A549 (cell line): ENCODE measurements around the gene ANKRD12. TPM values are rescaled to one million over a fixed set of nuclear protein-coding genes. Genes with fewer than 3 reads are reported as not detected.
A peak's percentile ranks its signal among the peaks of the same experiment; 100 is the strongest.

Experiments
- ATAC-seq, 2 experiments: fragments of 200-7000 bp in 1 of 2; fragments of >200 bp in 1 of 2; cut with Nextera tagmentation in 1 of 2; cut with Tn5 transposase in 1 of 2; 3 replicates each; pipeline versions ENCODE4 v1.8.0 to v1.9.1; 2018 to 2020; ENCODE audit warnings: mild to moderate bottlenecking in 1 of 2, moderate library complexity in 1 of 2
- CTCF ChIA-PET: fragments of 300-600 bp; sonication (Branson Sonifier 250); formaldehyde crosslinking; extraction: SDS; loops from one replicate; lab custom pipeline; 2021; ENCODE audit warnings: antibody characterized with exemption, inconsistent platforms; lab: Yijun Ruan, JAX
- POLR2A ChIA-PET: fragments of 350-600 bp; formaldehyde crosslinking; extraction: SDS; loops from one replicate; lab custom pipeline; 2021; ENCODE audit warnings: antibody characterized with exemption, inconsistent platforms; lab: Yijun Ruan, JAX
- DNase-seq, 2 experiments: peaks; one replicate each; pipeline versions ENCODE4 v3.0.0 to v3.0.0-alpha.2; 2011 to 2016; ENCODE audit warnings: low read depth in 1 of 2, low spot score in 1 of 2
- FAIRE-seq: peaks from 2 replicates; lab custom pipeline; 2011; peaks lifted over from hg19 to GRCh38; lab: Jason Lieb, UNC
- H3K27ac ChIP-seq, 2 experiments: fragments of >200 bp; sonication (Bioruptor Twin); formaldehyde crosslinking; 3 replicates each; pipeline ENCODE4 v1.5.1; 2016 to 2017
- H3K4me1 ChIP-seq: fragments of >200 bp; sonication (Bioruptor Twin); formaldehyde crosslinking; 3 replicates; pipeline ENCODE4 v1.6.1; 2016
- H3K4me2 ChIP-seq: fragments of >200 bp; sonication (Bioruptor Twin); formaldehyde crosslinking; 3 replicates; pipeline ENCODE4 v1.6.1; 2016
- H3K4me3 ChIP-seq: fragments of >200 bp; sonication (Bioruptor Twin); formaldehyde crosslinking; 3 replicates; pipeline ENCODE4 v1.5.1; 2016
- H3K9me3 ChIP-seq: fragments of >200 bp; sonication (Bioruptor Twin); formaldehyde crosslinking; 3 replicates; pipeline ENCODE4 v1.6.1; 2016
- BCL3 ChIP-seq: fragments of >200 bp; sonication (Bioruptor Twin); formaldehyde crosslinking; IDR thresholded peaks from 3 replicates; pipeline ENCODE4 v1.6.1; 2016
- BHLHE40 ChIP-seq: IDR thresholded peaks from 2 replicates; pipeline ENCODE4 v1.6.1; 2012; ENCODE audit warnings: low read depth, low read length, inconsistent platforms
- CBX2 ChIP-seq: fragments of 200-600 bp; sonication (generic); IDR thresholded peaks from 2 replicates; pipeline ENCODE4 v1.6.1; 2016; ENCODE audit warnings: low read depth, mild to moderate bottlenecking, borderline replicate concordance
- CEBPB ChIP-seq, 2 experiments: fragments of >200 bp in 1 of 2; sonication (Bioruptor Twin) in 1 of 2; formaldehyde crosslinking in 1 of 2; IDR thresholded peaks; 2 replicates each; pipeline ENCODE4 v1.6.1; 2012 to 2016
- CTCF ChIP-seq: fragments of >200 bp; sonication (Bioruptor Twin); formaldehyde crosslinking; IDR thresholded peaks from 3 replicates; pipeline ENCODE4 v1.5.1; 2016
- EHF ChIP-seq: fragments of 250-450 bp; sonication (Bioruptor Pico); IDR thresholded peaks from 2 replicates; pipeline ENCODE4 v1.5.0; 2020; ENCODE audit warnings: mild to moderate bottlenecking
- EHMT2 ChIP-seq: fragments of 200-600 bp; sonication (generic); IDR thresholded peaks from 2 replicates; pipeline ENCODE4 v1.6.1; 2016; ENCODE audit warnings: antibody characterized with exemption, low read depth, mild to moderate bottlenecking, moderate library complexity
- ESRRA ChIP-seq: fragments of 150-350 bp; IDR thresholded peaks from 2 replicates; pipeline ENCODE4 v1.6.1; 2014; ENCODE audit warnings: mild to moderate bottlenecking, low read length, borderline replicate concordance
- FOSB ChIP-seq: fragments of 250-450 bp; sonication (Bioruptor Pico); IDR thresholded peaks from 2 replicates; pipeline ENCODE4 v1.5.0; 2020; ENCODE audit warnings: mild to moderate bottlenecking, moderate library complexity
- FOXS1 ChIP-seq: fragments of 250-450 bp; sonication (Bioruptor Pico); IDR thresholded peaks from 2 replicates; pipeline ENCODE4 v1.5.0; 2020; ENCODE audit warnings: mild to moderate bottlenecking, moderate library complexity
- HES2 ChIP-seq: fragments of >200 bp; sonication (Bioruptor Twin); formaldehyde crosslinking; IDR thresholded peaks from 2 replicates; pipeline ENCODE4 v1.6.1; 2016
- HEYL ChIP-seq: fragments of 250-450 bp; sonication (Bioruptor Pico); IDR thresholded peaks from 2 replicates; pipeline ENCODE4 v1.8.0; 2021; ENCODE audit warnings: mild to moderate bottlenecking, moderate library complexity
- HOXA7 ChIP-seq: fragments of 250-450 bp; sonication (Bioruptor Pico); IDR thresholded peaks from 2 replicates; pipeline ENCODE4 v1.5.0; 2020; ENCODE audit warnings: mild to moderate bottlenecking, moderate library complexity
- HOXB13 ChIP-seq: fragments of 250-450 bp; sonication (Bioruptor Pico); IDR thresholded peaks from 2 replicates; pipeline ENCODE4 v1.5.0; 2020; ENCODE audit warnings: low read depth, mild to moderate bottlenecking, moderate library complexity
- HOXB5 ChIP-seq: fragments of 250-450 bp; sonication (Bioruptor Pico); IDR thresholded peaks from 2 replicates; pipeline ENCODE4 v1.5.0; 2020; ENCODE audit warnings: mild to moderate bottlenecking, moderate library complexity
- JUN ChIP-seq, 2 experiments: fragments of >200 bp; sonication (Bioruptor Twin); formaldehyde crosslinking; IDR thresholded peaks; 2 replicates in 1 of 2; 3 replicates in 1 of 2; pipeline ENCODE4 v1.6.1; 2016 to 2017
- KDM1A ChIP-seq: fragments of 200-600 bp; sonication (generic); IDR thresholded peaks from 2 replicates; pipeline ENCODE4 v1.6.1; 2016; ENCODE audit warnings: low read depth, mild to moderate bottlenecking
- KDM5A ChIP-seq: fragments of 200-600 bp; sonication (generic); IDR thresholded peaks from 2 replicates; pipeline ENCODE4 v1.6.1; 2016; ENCODE audit warnings: antibody characterized with exemption, mild to moderate bottlenecking
- MAX ChIP-seq: IDR thresholded peaks from 2 replicates; pipeline ENCODE4 v1.6.1; 2012
- MAZ ChIP-seq: fragments of 150-350 bp; IDR thresholded peaks from 2 replicates; pipeline ENCODE4 v1.6.1; 2014; ENCODE audit warnings: antibody characterized with exemption, low read depth, low read length, borderline replicate concordance
- NFE2L2 ChIP-seq: fragments of 150-350 bp; conservative IDR thresholded peaks from 2 replicates; pipeline ENCODE4 v1.6.1; 2014; ENCODE audit warnings: low read length
- NPAS2 ChIP-seq: fragments of 250-450 bp; sonication (Bioruptor Pico); IDR thresholded peaks from 2 replicates; pipeline ENCODE4 v1.8.0; 2022; ENCODE audit warnings: mild to moderate bottlenecking, moderate library complexity, borderline replicate concordance
- POLR2AphosphoS2 ChIP-seq: conservative IDR thresholded peaks from 2 replicates; pipeline ENCODE4 v1.6.1; 2012; ENCODE audit warnings: low read length, improper control_type of control experiment, inconsistent platforms
- RAD21 ChIP-seq, 2 experiments: fragments of >200 bp in 1 of 2; sonication (Bioruptor Twin) in 1 of 2; formaldehyde crosslinking in 1 of 2; IDR thresholded peaks in 1 of 2; conservative IDR thresholded peaks in 1 of 2; 2 replicates in 1 of 2; 3 replicates in 1 of 2; pipeline ENCODE4 v1.6.1; 2012 to 2018; ENCODE audit warnings: inconsistent platforms in 1 of 2
- REST ChIP-seq: fragments of 200-600 bp; sonication (generic); IDR thresholded peaks from 2 replicates; pipeline ENCODE4 v1.6.1; 2016; ENCODE audit warnings: antibody characterized with exemption, mild to moderate bottlenecking, moderate library complexity
- RFX5 ChIP-seq: fragments of 450-650 bp; IDR thresholded peaks from 2 replicates; pipeline ENCODE4 v1.7.1; 2014; ENCODE audit warnings: antibody characterized with exemption, mild to moderate bottlenecking, moderate library complexity
- SMC3 ChIP-seq: fragments of >200 bp; sonication (Bioruptor Twin); formaldehyde crosslinking; IDR thresholded peaks from 3 replicates; pipeline ENCODE4 v1.6.1; 2018; ENCODE audit warnings: inconsistent platforms
- TP53 ChIP-seq: fragments of 250-450 bp; sonication (Bioruptor Pico); IDR thresholded peaks from 2 replicates; pipeline ENCODE4 v1.5.0; 2021; ENCODE audit warnings: mild to moderate bottlenecking, moderate library complexity
- WGBS: methylation state at CpG from one replicate; pipeline ENCODE4 v1.1.6; 2017; ENCODE audit errors: missing lambda C conversion rate; 5-methylcytosine and 5-hydroxymethylcytosine counted together
- polyA plus RNA-seq, 4 experiments: library from polyadenylated mRNA; depleted of rRNA in 3 of 4; stranded (reverse); fragments of >200 nt; fragmentation: RNase III in 1 of 4; extraction: RNeasy Plus Mini Kit Qiagen cat#74134 plus additional on column Dnase treatment in 1 of 4; gene quantifications; 2 replicates in 3 of 4; 3 replicates in 1 of 4; pipeline ENCODE4 v1.2.3, GENCODE V29; 2011 to 2017

Gene ANKRD12
- polyA plus RNA-seq, 2 of the 4 experiments (the other 2 are of a cell fraction) = 2.7 to 7.3 TPM

- no peaks in the 10 kb centered on the region for H3K4me1 ChIP-seq
- TF ChIP-seq HEYL (CRISPR knock-in tag) (no peak), KDM1A (no peak), HOXB13 (CRISPR knock-in tag) (no peak), POLR2AphosphoS2 (no peak), RFX5 (no peak), BHLHE40 (no peak), HES2 (no peak)
- CTCF ChIA-PET = no interaction called here
- H3K27ac ChIP-seq = no peak overlapping the region
- H3K4me2 ChIP-seq = no peak overlapping the region
- POLR2A ChIA-PET = no interaction called here
- no peak for DNase-seq
- peaks cover 5% of the 10 kb centered on the region; the same call in 1 of the 3 replicates for H3K9me3 ChIP-seq
- 95% methylated on average over 2 of the region's 2 CpGs for WGBS
- no peak for ATAC-seq
- no peak overlapping the region for H3K4me3 ChIP-seq
- FAIRE-seq = no peak
These were observed 101.4 kb downstream of the ANKRD12 start for GRCh38 chr18:9237981-9238380.

- H3K4me3 ChIP-seq = no peak overlapping the region
- CTCF ChIA-PET = no interaction called here
- H3K4me2 ChIP-seq = no peak overlapping the region
- H3K27ac ChIP-seq = no peak overlapping the region
- FAIRE-seq = no peak
- 72% methylated on average over 1 of the region's 1 CpG for WGBS
- no peaks in the 10 kb centered on the region for H3K4me1 ChIP-seq
- TF ChIP-seq MAX (no peak), EHMT2 (no peak), MAZ (no peak), FOXS1 (CRISPR knock-in tag) (no peak), HOXB13 (CRISPR knock-in tag) (no peak), CBX2 (no peak), HOXA7 (CRISPR knock-in tag) (no peak), HOXB5 (CRISPR knock-in tag) (no peak), EHF (no peak), TP53 (CRISPR knock-in tag) (no peak), RFX5 (no peak), ESRRA (no peak), POLR2AphosphoS2 (no peak), SMC3 (no peak), RAD21 (conservative IDR thresholded peaks at IDR 0.05 in 1 of 2, IDR thresholded peaks at IDR 0.05 in 1 of 2) (no peak), JUN (IDR thresholded peaks at IDR 0.05) (no peak)
- TF ChIP-seq, all 56 proteins: peak for 0
- no peak for DNase-seq
- no peaks in the 10 kb centered on the region for H3K9me3 ChIP-seq
- POLR2A ChIA-PET = no interaction called here
- no peak for ATAC-seq
These were observed 103.1 kb downstream of the ANKRD12 start for GRCh38 chr18:9239720-9240119.

GRCh38 chr18:9240270-9240669 is 103.7 kb downstream of the ANKRD12 start:
- DNase-seq = no peak

GRCh38 chr18:9243029-9243428 is 106.4 kb downstream of the ANKRD12 start:
- ATAC-seq = no peak
- CTCF ChIA-PET = no interaction called here
- no peak for FAIRE-seq
- Histone ChIP-seq H3K27ac (no peak overlapping the region), H3K4me3 (no peak overlapping the region), H3K4me2 (no peak overlapping the region), H3K9me3 (no peaks in the 10 kb centered on the region), H3K4me1 (no peaks in the 10 kb centered on the region)
- POLR2A ChIA-PET = no interaction called here
- no peak for DNase-seq
- TF ChIP-seq KDM5A (no peak), CTCF (no peak), BCL3 (no peak), REST (no peak)

More at GRCh38 chr18:9240270-9240669, 103.7 kb downstream of the ANKRD12 start:
- whole genome bisulfite sequencing = 97% methylated on average over 4 of the region's 4 CpGs
- POLR2A ChIA-PET = no interaction called here
- H3K27ac ChIP-seq = no peak overlapping the region
- FAIRE-seq = no peak
- no peaks in the 10 kb centered on the region for H3K4me1 ChIP-seq
- CTCF ChIA-PET = interaction anchor here (0.6 to 0.9 kb wide), 2 partner anchors 25 to 313 kb away, joined by 3 read pairs; no protein-coding TSS in a partner anchor
- H3K4me3 ChIP-seq = no peak overlapping the region
- no peak overlapping the region for H3K4me2 ChIP-seq
- no peak for ATAC-seq
- no peaks in the 10 kb centered on the region for H3K9me3 ChIP-seq
- TF ChIP-seq CEBPB (IDR thresholded peaks at IDR 0.05) = no peak
- no peak for TF ChIP-seq POLR2AphosphoS2
- no peak for TF ChIP-seq HOXB5 (CRISPR knock-in tag)
- TF ChIP-seq FOSB (CRISPR knock-in tag) = no peak
- no peak for TF ChIP-seq NPAS2
- TF ChIP-seq NFE2L2 = peak; percentile 37; the same call in 1 of the 2 replicates
- TF ChIP-seq, all 56 proteins: peak for 1
